HepG2 (cell line): ENCODE results near the gene SNX22. TPM values are rescaled to one million over a fixed set of nuclear protein-coding genes. Genes with fewer than 3 reads are reported as not detected.

Source experiments
- ADNP ChIP-seq: sonication (generic); formaldehyde crosslinking; IDR thresholded peaks from 2 replicates; pipeline ENCODE4 v1.4.0; 2020; ENCODE audit warnings: missing genetic modification reagents
- ARID5B ChIP-seq: IDR thresholded peaks from 2 replicates; pipeline ENCODE4 v1.4.0; 2020; ENCODE audit warnings: mild to moderate bottlenecking, missing genetic modification reagents
- CHCHD3 ChIP-seq: sonication (generic); formaldehyde crosslinking; IDR thresholded peaks from 2 replicates; pipeline ENCODE4 v1.8.0; 2022; ENCODE audit warnings: mild to moderate bottlenecking, missing genetic modification reagents, moderate library complexity
- GATA4 ChIP-seq: sonication (generic); IDR thresholded peaks from 2 replicates; pipeline ENCODE4 v1.6.1; 2016; ENCODE audit warnings: antibody characterized with exemption, low read depth, borderline replicate concordance
- GLI4 ChIP-seq: sonication (generic); formaldehyde crosslinking; IDR thresholded peaks from 2 replicates; pipeline ENCODE4 v1.5.1; 2020; ENCODE audit warnings: missing genetic modification reagents, mild to moderate bottlenecking, moderate library complexity, borderline replicate concordance
- HNRNPK ChIP-seq: fragments of 200-400 bp; formaldehyde crosslinking; IDR thresholded peaks from 2 replicates; pipeline ENCODE4 v1.6.1; 2018; ENCODE audit warnings: low read length, low read depth, moderate library complexity, mild to moderate bottlenecking; ENCODE audit not compliant: poor library complexity, severe bottlenecking
- IKZF1 ChIP-seq: fragments of 450-650 bp; IDR thresholded peaks from 2 replicates; pipeline ENCODE4 v1.7.1; 2016
- IRX3 ChIP-seq: sonication (generic); formaldehyde crosslinking; IDR thresholded peaks from 2 replicates; pipeline ENCODE4 v1.8.1; 2023; ENCODE audit warnings: mild to moderate bottlenecking, low read depth, missing genetic modification reagents, borderline replicate concordance
- KDM2A ChIP-seq: sonication (generic); formaldehyde crosslinking; IDR thresholded peaks from 2 replicates; pipeline ENCODE4 v1.4.0; 2020; ENCODE audit warnings: low read depth, missing genetic modification reagents, borderline replicate concordance
- NFE2L2 ChIP-seq: fragments of 150-350 bp; IDR thresholded peaks from 2 replicates; pipeline ENCODE4 v1.6.1; 2014; ENCODE audit warnings: low read length
- POLR2A ChIP-seq, 2 experiments: IDR thresholded peaks; 2 replicates each; pipeline ENCODE4 v1.6.1; 2011; ENCODE audit warnings: low read depth in 2 of 2, low read length in 2 of 2, mild to moderate bottlenecking in 1 of 2, moderate library complexity in 1 of 2; ENCODE audit not compliant: insufficient read depth in 1 of 2
- RBM22 ChIP-seq: fragments of 200-400 bp; formaldehyde crosslinking; optimal IDR thresholded peaks from 2 replicates; pipeline ENCODE3; 2017; ENCODE audit warnings: mild to moderate bottlenecking, low read length, moderate library complexity
- SNRNP70 ChIP-seq: fragments of 200-400 bp; formaldehyde crosslinking; IDR thresholded peaks from 2 replicates; pipeline ENCODE4 v1.6.1; 2017; ENCODE audit warnings: mild to moderate bottlenecking, low read depth, low read length, moderate library complexity
- STAG1 ChIP-seq: sonication (generic); formaldehyde crosslinking; IDR thresholded peaks from 2 replicates; pipeline ENCODE4 v1.4.0; 2020; ENCODE audit warnings: missing genetic modification reagents
- ZKSCAN8 ChIP-seq: IDR thresholded peaks from 2 replicates; pipeline ENCODE4 v1.6.1; 2016; ENCODE audit warnings: borderline replicate concordance, missing genetic modification reagents, missing compliant biosample characterization
- ZNF160 ChIP-seq: sonication (generic); formaldehyde crosslinking; IDR thresholded peaks from 2 replicates; pipeline ENCODE4 v1.8.0; 2022; ENCODE audit warnings: mild to moderate bottlenecking, inconsistent platforms, missing genetic modification reagents
- ZSCAN30 ChIP-seq: sonication (generic); formaldehyde crosslinking; IDR thresholded peaks from 2 replicates; pipeline ENCODE4 v1.5.0; 2020; ENCODE audit warnings: mild to moderate bottlenecking, missing genetic modification reagents
- polyA plus RNA-seq, 8 experiments: library from polyadenylated mRNA; depleted of rRNA in 3 of 8; stranded (reverse) in 7 of 8; unstranded in 1 of 8; fragments of >200 nt; fragmentation: Illumina TruSeq in 4 of 8; extraction: Trizol in 4 of 8; gene quantifications; 2 replicates each; pipeline versions ENCODE4 v1.2.1 to v1.2.3, GENCODE V29; 2011 to 2016; ENCODE audit warnings: low read depth in 4 of 8, missing spikeins in 1 of 8, mixed read lengths in 1 of 8; ENCODE audit not compliant: insufficient read depth in 1 of 8
- total RNA-seq, 5 experiments: library from RNA; depleted of rRNA; stranded (reverse); fragments of >200 nt; fragmentation: Illumina TruSeq; extraction: Trizol; gene quantifications; 2 replicates each; pipeline ENCODE4 v1.2.3, GENCODE V29; 2016; ENCODE audit warnings: low read depth in 1 of 5
- TF ChIP-seq, protein P1 (sequence below): sonication (generic); formaldehyde crosslinking; IDR thresholded peaks from 2 replicates; pipeline ENCODE4 v1.5.1; 2020; ENCODE audit warnings: mild to moderate bottlenecking, moderate library complexity, missing genetic modification reagents
- TF ChIP-seq, protein P2 (sequence below): IDR thresholded peaks from 2 replicates; pipeline ENCODE4 v1.6.1; 2018; ENCODE audit warnings: missing genetic modification reagents
- TF ChIP-seq, protein P3 (sequence below): sonication (generic); formaldehyde crosslinking; IDR thresholded peaks from 2 replicates; pipeline ENCODE4 v1.4.0; 2020; ENCODE audit warnings: missing genetic modification reagents, mild to moderate bottlenecking, borderline replicate concordance
- TF ChIP-seq, protein P4 (sequence below): sonication (generic); formaldehyde crosslinking; IDR thresholded peaks from 2 replicates; pipeline ENCODE4 v1.5.0; 2020; ENCODE audit warnings: mild to moderate bottlenecking, low read depth, missing genetic modification reagents, borderline replicate concordance

The SNX22 gene
- total and polyA plus RNA-seq, 2 of the 13 experiments (the other 11 are each of a cell fraction or from before 2014, with no cell fraction given), result 2.3 to 5.5 TPM

DNA sequence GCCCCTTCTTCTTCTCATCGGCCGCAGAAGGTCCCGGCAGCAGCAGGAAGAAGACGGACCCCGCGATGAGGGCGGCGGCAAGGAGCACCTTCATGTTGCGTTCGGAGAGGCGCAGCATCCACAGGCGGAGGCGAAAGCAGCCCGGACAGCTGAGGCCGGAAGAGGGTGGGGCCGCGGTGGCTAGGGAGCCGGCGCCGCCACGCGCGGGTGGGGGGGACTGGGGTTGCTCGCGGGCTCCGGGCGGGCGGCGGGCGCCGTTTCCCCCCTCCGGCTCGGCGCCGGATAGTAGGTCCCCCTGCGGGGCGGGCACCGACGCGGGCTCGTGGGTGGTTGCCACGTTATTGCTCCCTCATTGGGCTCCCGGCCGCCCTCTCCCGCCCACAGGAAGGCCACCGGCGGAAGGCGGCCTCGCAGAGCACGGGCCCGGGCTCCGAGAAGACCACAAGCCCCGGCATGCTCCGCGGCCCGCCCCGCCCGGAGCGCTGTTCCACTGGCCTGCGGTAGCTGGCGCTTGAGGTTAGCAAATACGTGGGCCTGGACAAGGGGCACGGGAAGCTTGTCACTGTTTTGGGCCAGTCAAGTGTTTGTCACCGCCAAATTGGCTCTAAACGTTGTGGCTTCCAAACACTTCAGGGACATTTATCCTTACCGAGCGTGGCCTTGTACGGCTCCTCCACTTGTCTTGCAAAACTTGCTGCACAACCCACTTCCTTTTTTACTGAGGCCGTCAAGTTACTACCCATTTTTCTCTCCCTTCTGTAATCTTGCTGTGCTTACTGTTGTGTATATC lies 11.5 kb downstream of the SNX22 start, which contains the start of gene PPIB (continued):
- TF ChIP-seq ARID5B (CRISPR knock-in tag) (0 out of 2 replicates have a peak, but pooled peaks have one; percentile 34), HNRNPK (peak; percentile 43), CHCHD3 (CRISPR knock-in tag) (no peak), SNRNP70 (no peak), RBM22 (no peak), IKZF1 (no peak), GATA4 (no peak), POLR2A (IDR thresholded peaks at IDR 0.05; ENCODE audit: insufficient read depth in 1 of 2, low read depth in 2 of 2, low read length in 2 of 2) (peak; percentile 88), ZSCAN30 (CRISPR knock-in tag) (peak; percentile 71; the same call in 1 of the 2 replicates), ZNF160 (CRISPR knock-in tag) (peak; percentile 20; the same call in 1 of the 2 replicates), KDM2A (peak; percentile 93), IRX3 (CRISPR knock-in tag) (no peak), ZKSCAN8 (CRISPR knock-in tag) (no peak), STAG1 (CRISPR knock-in tag) (peak; percentile 84), ADNP (CRISPR knock-in tag) (no peak), NFE2L2 (no peak), GLI4 (CRISPR knock-in tag) (peak; percentile 72; the same call in 1 of the 2 replicates)
- TF ChIP-seq, protein P1, sequence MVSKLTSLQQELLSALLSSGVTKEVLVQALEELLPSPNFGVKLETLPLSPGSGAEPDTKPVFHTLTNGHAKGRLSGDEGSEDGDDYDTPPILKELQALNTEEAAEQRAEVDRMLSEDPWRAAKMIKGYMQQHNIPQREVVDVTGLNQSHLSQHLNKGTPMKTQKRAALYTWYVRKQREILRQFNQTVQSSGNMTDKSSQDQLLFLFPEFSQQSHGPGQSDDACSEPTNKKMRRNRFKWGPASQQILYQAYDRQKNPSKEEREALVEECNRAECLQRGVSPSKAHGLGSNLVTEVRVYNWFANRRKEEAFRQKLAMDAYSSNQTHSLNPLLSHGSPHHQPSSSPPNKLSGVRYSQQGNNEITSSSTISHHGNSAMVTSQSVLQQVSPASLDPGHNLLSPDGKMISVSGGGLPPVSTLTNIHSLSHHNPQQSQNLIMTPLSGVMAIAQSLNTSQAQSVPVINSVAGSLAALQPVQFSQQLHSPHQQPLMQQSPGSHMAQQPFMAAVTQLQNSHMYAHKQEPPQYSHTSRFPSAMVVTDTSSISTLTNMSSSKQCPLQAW (CRISPR knock-in tag), result peak; percentile 59
- TF ChIP-seq, protein P2, sequence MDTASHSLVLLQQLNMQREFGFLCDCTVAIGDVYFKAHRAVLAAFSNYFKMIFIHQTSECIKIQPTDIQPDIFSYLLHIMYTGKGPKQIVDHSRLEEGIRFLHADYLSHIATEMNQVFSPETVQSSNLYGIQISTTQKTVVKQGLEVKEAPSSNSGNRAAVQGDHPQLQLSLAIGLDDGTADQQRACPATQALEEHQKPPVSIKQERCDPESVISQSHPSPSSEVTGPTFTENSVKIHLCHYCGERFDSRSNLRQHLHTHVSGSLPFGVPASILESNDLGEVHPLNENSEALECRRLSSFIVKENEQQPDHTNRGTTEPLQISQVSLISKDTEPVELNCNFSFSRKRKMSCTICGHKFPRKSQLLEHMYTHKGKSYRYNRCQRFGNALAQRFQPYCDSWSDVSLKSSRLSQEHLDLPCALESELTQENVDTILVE (CRISPR knock-in tag), result peak; percentile 88; the same call in 1 of the 2 replicates
- TF ChIP-seq, protein P3, sequence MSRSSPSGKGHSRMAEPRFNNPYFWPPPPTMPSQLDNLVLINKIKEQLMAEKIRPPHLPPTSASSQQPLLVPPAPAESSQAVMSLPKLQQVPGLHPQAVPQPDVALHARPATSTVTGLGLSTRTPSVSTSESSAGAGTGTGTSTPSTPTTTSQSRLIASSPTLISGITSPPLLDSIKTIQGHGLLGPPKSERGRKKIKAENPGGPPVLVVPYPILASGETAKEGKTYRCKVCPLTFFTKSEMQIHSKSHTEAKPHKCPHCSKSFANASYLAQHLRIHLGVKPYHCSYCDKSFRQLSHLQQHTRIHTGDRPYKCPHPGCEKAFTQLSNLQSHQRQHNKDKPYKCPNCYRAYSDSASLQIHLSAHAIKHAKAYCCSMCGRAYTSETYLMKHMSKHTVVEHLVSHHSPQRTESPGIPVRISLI (CRISPR knock-in tag), result peak; percentile 61; the same call in 1 of the 2 replicates
- TF ChIP-seq, protein P4, sequence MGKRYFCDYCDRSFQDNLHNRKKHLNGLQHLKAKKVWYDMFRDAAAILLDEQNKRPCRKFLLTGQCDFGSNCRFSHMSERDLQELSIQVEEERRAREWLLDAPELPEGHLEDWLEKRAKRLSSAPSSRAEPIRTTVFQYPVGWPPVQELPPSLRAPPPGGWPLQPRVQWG (CRISPR knock-in tag), result no peak
